HG02885 (cell line): ENCODE data around the gene OR4C45.
"Not testable (repeated sequence)": the region's sequence is repeated elsewhere in the genome, so short reads cannot be mapped to it uniquely, and the experiment has no call there.

Source experiments
- ATAC-seq: cut with Tn5 transposase; IDR thresholded peaks from one replicate; pipeline ENCODE4 v1.9.1; 2021; ENCODE audit warnings: mild to moderate bottlenecking; ENCODE audit not compliant: unreplicated experiment, poor library complexity

The OR4C45 gene

GRCh38 chr11:50032574-50032973 is at the start of gene OR4C45:
OR4C45 (plus strand) TSS chr11:50032874.
- no peak for ATAC-seq

DNA sequence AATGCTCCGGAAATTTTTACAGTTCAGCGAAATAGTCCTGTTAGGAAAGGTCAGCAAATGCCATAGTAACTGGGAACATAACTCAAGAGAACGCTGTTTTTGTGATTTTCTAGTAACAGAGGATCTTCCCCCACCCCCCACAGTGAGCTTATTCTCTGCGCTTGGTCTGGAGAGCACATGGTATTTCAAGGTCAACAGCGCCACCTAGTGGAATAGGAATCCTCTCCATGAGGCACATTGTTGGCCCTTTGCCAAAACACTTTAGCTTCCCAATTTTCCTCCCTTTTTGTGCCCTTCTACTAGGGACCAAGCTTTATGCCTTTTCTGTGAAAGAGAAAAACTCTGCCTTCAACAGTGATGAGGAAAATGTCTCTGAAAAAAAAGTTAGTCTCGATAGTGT is 37.1 kb upstream of the OR4C45 start:
- peak; percentile 69 for ATAC-seq

DNA sequence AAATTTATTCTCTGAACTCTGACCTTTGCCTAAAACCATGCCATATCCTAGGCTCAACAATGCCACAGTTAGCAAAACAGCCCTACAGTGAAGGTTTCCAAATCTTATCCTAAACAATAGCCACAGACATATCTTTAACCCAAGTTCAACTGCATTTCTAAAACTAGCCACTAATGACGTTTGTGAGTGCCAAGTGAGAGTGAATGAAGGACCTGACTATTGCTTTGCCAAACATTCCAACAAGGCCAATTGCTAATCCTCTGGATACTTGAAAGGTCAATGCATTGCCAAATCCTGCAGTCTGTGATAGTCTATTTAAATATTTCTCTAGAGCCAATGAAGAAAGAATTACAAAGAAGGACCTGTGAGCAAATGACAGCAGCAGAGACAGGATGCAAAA is 2.5 kb upstream of the OR4C45 start:
- ATAC-seq: no peak

DNA sequence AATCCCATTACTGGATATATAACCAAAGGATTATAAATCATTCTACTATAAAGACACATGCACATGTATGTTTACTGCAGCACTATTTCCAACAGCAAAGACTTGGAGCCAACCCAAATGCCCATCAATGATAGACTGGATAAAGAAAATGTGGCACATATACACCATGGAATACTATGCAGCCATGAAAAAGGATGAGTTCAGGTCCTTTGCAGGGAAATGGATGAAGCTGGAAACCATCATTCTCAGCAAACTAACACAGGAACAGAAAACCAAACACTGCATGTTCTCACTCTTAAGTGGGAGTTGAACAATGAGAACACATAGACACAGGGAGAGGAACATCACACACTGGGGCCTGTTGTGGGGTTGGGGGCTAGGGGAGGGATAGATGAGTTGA is 3.6 kb downstream of the OR4C45 start:
- not testable (repeated sequence) for ATAC-seq

DNA sequence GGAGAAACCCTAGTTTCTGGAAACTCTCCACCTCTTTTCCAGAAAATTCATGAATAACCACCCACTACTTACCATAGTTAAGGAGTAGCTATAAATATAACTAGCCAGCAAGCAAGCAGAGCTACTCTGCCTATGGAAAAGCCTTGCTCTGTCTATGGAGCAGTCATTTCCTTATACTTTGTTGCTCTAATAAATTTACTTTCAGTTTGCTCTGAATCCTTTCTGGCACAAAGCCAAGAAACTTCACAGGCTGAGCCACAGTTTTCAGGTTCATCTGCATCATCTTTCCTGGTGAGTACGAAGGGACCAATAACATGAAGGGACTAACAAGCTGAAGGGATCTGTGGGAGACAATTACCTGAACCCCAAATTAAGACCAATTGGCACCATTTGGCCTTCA is 4.6 kb downstream of the OR4C45 start:
- ATAC-seq: no peak

GRCh38 chr11:50044647-50045046 is 12.0 kb downstream of the OR4C45 start:
- no peak for ATAC-seq

DNA sequence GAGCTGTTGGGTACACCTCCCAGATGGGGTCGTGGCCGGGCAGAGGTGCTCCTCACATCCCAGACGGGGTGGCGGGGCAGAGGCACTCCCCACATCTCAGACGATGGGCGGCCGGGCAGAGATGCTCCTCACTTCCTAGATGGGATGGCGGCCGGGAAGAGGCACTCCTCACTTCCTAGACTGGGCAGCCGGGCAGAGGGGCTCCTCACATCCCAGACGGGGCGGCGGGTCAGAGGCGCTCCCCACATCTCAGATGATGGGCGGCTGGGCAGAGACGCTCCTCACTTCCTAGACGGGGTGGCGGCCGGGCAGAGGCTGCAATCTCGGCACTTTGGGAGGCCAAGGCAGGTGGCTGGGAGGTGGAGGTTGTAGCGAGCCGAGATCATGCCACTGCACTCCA is 30.4 kb downstream of the OR4C45 start:
- ATAC-seq: not testable (repeated sequence)

DNA sequence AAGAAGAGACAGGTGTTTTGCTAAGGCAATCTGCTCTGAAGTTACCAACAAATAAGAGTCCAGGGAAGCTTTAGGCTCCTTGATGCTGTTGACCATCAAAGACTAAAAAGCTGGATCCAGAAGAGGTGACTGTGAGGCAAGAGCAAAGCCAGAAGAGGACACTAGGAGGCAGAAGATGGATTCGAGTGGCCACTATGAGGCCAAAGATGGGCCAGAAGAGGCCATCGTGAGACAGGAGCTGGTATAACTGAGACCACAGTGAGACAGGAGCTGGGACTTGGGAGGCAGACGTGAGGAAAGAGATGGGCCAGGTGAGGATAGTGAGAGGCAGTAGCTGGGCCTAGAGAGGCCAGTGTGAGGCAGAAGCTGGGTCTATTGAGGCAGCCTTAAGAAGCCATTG is 37.7 kb downstream of the OR4C45 start:
- no peak for ATAC-seq

DNA sequence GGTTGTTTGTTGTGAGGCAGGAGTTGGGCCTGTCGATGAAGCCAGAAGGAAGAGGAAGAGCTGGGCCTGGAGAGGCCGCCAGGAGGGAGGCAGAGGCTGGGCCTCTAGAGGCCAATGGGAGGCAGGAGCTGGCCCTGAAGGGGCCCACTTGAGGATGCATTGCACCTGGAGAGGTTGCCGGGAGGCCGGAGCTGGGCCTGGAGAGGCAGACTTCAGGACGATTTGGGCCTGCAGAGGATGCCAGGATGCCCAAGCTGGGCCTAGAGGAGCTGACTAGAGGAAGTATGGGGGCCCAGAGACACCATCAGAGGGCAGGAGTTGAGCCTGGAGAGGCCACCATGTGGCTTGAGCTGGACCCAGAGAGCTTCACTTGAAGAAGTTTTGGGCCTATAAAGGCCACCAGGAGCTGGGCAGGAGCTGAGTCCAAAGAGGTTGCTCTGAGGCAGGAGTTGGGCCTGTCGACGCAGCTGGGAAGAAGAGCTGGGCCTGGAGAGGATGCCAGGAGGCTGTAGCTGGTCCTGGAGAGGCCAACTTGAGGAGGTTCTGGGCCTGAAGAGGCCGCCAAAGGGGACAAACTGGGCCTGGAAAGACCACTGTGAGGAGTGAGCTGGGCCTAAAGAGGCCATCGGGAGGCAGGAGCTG is 39.0 kb downstream of the OR4C45 start:
- ATAC-seq: no peak

DNA sequence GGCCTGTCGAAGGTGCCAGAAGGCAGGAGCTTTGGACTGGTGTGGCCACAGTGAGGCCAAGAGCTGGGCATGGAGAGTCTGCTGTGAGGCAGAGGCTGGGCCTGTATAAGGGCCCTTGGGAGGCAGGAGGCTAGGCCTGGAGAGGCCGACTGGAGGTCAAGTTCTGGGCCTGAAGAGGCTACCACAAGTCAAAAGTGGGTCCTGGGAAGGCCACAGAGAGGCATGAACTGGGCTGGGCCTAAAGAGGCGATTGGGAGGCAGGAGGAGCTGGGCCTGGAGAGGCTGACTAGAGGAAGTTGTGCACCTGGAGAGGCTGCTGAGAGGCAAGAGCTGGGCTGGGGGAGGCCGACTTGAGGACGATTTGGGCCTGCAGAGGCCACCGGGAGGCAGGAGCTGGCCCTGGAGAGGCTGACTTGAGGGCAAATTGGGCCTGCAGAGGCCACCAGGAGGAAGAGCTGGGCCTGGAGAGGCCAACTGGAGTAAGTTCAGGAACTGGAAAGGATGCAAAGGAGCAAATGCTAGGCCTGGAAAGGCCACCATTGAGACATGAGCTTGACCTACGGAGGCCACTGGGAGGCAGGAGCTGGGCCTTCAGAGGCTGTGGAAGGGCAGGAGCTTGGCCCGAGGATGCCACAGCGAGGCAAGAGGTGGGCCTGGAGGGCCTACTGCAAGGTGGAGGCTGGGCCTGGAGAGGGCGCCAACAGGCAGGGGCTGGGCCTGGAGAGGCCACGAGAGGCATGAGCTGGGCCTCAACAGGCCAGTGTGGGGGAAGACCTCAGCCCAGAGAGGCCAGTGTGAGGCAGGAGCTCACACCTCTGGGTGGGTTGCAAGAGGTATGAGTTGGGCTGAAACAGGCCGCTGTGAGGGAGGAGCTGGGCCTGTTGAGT is 39.8 kb downstream of the OR4C45 start:
- no peak for ATAC-seq

DNA sequence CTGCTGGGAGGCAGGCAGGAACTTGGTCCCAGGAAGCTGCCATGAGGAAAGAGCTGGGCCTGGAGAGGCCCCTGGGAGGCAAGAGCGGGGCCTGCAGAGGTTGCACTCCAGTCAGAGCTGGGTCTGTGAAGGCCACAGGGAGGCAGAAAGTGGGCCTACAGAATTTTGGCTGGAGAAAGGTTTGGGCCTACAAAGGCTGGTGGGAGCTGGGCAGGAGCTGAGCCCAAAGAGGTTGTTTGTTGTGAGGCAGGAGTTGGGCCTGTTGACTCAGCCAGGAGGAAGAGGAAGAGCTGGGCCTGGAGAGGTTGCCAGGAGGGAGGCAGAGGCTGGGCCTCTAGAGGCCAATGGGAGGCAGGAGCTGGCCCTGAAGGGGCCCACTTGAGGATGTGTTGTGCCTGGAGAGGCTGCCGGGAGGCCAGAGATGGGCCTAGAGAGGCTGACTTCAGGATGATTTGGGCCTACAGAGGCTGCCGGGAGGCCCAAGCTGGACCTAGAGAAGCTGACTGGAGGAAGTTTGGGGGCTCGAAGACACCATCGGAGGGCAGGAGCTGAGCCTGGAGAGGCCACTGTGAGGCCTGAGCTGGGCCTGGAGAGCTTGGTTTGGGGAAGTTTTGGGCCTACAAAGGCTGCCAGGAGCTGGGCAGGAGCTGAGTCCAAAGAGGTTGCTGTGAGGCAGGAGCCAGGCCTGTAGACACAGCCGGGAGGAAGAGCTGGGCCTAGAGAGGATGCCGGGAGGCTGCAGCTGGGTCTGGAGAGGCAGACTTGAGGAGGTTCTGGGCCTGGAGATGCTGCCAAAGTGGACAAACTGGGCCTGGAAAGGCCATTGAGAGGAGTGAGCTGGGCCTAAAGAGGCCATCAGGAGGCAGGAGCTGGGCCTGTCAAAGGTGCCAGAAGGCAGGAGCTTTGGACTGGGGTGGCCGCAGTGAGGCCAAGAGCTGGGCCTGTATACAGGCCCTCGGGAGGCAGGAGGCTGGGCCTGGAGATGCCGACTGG is 40.7 kb downstream of the OR4C45 start:
- ATAC-seq: no peak

DNA sequence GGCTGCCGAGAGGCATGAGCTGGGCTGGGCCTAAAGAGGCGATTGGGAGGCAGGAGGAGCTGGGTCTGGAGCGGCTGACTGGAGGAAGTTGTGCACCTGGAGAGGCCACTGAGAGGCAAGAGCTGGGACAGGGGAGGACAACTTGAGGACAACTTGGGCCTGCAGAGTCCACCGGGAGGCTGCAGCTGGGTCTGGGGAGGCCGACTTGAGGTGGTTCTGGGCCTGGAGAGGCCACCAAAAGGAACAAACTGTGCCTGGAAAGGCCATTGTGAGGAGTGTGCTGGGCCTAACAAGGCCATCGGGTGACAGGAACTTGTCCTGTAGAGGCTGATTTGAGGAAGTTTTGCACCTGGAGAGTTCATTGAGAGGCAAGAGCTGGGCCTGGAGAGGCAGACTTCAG is 41.5 kb downstream of the OR4C45 start:
- ATAC-seq: no peak

DNA sequence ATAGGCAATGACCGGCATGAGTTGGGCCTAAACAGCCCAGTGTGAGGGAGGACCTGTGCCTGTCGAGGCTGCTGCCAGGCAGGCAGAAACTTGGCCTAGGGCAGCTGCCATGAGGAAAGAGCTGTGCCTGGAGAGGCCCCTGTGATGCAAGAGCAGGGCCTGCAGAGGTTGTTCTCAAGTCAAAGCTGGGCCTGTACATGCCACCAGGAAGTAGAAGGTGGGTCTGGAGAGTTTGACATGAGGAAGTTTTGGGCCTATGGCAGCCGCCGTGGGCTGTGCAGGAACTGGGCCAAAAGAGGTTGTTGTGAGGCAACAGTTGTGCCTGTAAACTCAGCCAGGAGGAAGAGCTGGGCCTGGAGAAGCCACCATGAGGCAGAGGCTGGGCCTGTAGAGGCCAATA is 43.2 kb downstream of the OR4C45 start:
- ATAC-seq: no peak

DNA sequence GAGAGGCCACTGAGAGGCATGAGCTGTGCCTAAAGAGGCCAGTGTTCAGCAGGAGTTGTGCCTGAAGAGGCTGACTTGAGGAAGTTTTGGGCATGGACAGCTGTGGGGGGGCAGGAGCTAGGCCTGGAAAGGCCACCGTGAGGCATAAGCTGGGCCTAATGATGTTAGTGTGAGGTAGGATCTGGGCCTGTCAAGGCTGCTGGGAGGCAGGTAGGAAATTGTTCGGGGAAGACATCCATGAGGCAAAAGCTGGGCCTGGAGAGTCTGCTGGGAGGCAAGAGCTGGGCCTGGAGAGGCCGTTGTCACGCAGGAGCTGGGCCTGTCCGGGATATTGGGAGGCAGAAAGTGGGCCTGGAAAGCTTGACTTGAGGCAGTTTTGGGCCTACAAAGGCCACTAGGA is 44.9 kb downstream of the OR4C45 start:
- no peak for ATAC-seq

GRCh38 chr11:50078001-50078400 is 45.3 kb downstream of the OR4C45 start:
- ATAC-seq: no peak

- not testable (repeated sequence) for ATAC-seq
Observed at GRCh38 chr11:50078946-50079345, 46.3 kb downstream of the OR4C45 start.

DNA sequence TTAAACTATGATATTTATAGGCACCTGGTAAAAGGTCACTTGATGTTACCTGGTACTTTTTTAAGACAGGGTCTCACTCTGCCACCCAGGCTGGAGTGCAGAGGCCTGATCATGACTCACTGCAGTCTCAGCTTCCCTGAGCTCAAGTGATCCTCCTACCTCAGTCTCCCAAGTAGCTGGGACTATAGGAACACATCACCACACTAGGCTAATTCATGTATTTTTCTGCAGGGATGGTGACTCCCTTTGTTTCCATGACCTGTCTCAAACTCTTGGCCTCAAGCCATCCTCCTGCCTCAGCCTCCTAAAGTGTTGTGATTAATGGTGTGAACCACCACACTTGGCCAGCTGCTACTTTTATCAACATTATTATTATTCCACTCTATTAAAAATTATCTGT is 47.6 kb downstream of the OR4C45 start:
- no peak for ATAC-seq
